PC-9 (cell line): Measurements from ENCODE around the gene PIN4. TPM values are rescaled to one million over a fixed set of nuclear protein-coding genes. Genes with fewer than 3 reads are reported as not detected.

Experiments
- BruUV-seq: library from RNA; stranded (reverse); fragments of 400-500 nt; replicated peaks from 2 replicates; lab custom pipeline; 2021; lab: Mats Ljungman, UMichigan
- CTCF ChIA-PET: fragments of 300-600 bp; sonication (Branson Sonifier 250); formaldehyde crosslinking; loops from one replicate; lab custom pipeline; 2022; ENCODE audit warnings: antibody characterized with exemption; lab: Charles Lee
- POLR2A ChIA-PET: fragments of 300-600 bp; sonication (Branson Sonifier 250); formaldehyde crosslinking; loops from one replicate; lab custom pipeline; 2022; ENCODE audit warnings: antibody characterized with exemption; ENCODE audit not compliant: unreplicated experiment; lab: Charles Lee
- DNase-seq, 2 experiments: peaks; one replicate each; pipeline versions ENCODE4 v3.0.0 to v3.0.0-alpha.2; 2015 to 2022; ENCODE audit warnings: mixed read lengths in 1 of 2
- H2AFZ ChIP-seq: fragments of 200-600 bp; sonication (generic); 2 replicates; pipeline ENCODE4 v1.8.1; 2017; ENCODE audit warnings: antibody characterized with exemption
- H3F3A ChIP-seq: fragments of 200-600 bp; sonication (generic); 2 replicates; pipeline ENCODE4 v1.8.1; 2017; ENCODE audit warnings: antibody characterized with exemption, mild to moderate bottlenecking, low read depth; ENCODE audit not compliant: insufficient read depth
- H3K27ac ChIP-seq: fragments of 200-600 bp; sonication (generic); 2 replicates; pipeline ENCODE4 v1.6.1; 2016; ENCODE audit warnings: mixed run types
- H3K27me3 ChIP-seq: fragments of 200-600 bp; sonication (generic); 2 replicates; pipeline ENCODE4 v1.6.1; 2016; ENCODE audit warnings: low read depth, mixed run types; ENCODE audit not compliant: insufficient read depth
- H3K36me3 ChIP-seq: fragments of 200-600 bp; sonication (generic); 2 replicates; pipeline ENCODE4 v1.6.1; 2016; ENCODE audit warnings: low read depth, mixed run types
- H3K4me1 ChIP-seq: fragments of 200-600 bp; sonication (generic); replicated peaks from 2 replicates; pipeline ENCODE4 v1.6.1; 2016; ENCODE audit warnings: mixed run types; ENCODE audit not compliant: insufficient read depth
- H3K4me2 ChIP-seq: fragments of 200-600 bp; sonication (generic); 2 replicates; pipeline ENCODE4 v1.6.1; 2017; ENCODE audit warnings: mixed run types
- H3K4me3 ChIP-seq: fragments of 200-600 bp; sonication (generic); 2 replicates; pipeline ENCODE4 v1.6.1; 2016; ENCODE audit warnings: mixed run types
- H3K79me2 ChIP-seq: fragments of 200-600 bp; sonication (generic); 2 replicates; pipeline ENCODE4 v1.6.1; 2017; ENCODE audit warnings: low read depth, mixed run types
- H3K9me2 ChIP-seq: fragments of 200-600 bp; sonication (generic); 2 replicates; pipeline ENCODE4 v1.8.1; 2017; ENCODE audit warnings: mild to moderate bottlenecking; ENCODE audit not compliant: insufficient read depth
- H3K9me3 ChIP-seq: fragments of 200-600 bp; sonication (generic); 2 replicates; pipeline ENCODE4 v1.8.1; 2016; ENCODE audit warnings: low read depth; ENCODE audit not compliant: insufficient read depth
- H4K20me1 ChIP-seq: fragments of 200-600 bp; sonication (generic); 2 replicates; pipeline ENCODE4 v1.8.1; 2017; ENCODE audit not compliant: insufficient read depth
- EZH2 ChIP-seq: fragments of 200-600 bp; sonication (generic); IDR thresholded peaks from 2 replicates; pipeline ENCODE4 v1.8.0; 2017; ENCODE audit warnings: antibody characterized with exemption, low read depth
- intact Hi-C: fragments of 100-400 bp; cut with micrococcal nuclease; formaldehyde crosslinking; loops from one replicate; pipeline ENCODE4 v1.10.0; 2022; ENCODE audit not compliant: unreplicated experiment
- total RNA-seq: library from RNA; stranded (reverse); gene quantifications from 2 replicates; pipeline ENCODE4 v1.2.3, GENCODE V29; 2021
- TF ChIP-seq, protein P1 (sequence below): fragments of 200-600 bp; sonication (generic); conservative IDR thresholded peaks from 2 replicates; pipeline ENCODE4 v1.6.1; 2017; ENCODE audit warnings: mixed run types, antibody characterized with exemption, mild to moderate bottlenecking, moderate library complexity

The PIN4 gene
- total RNA-seq, 1 experiment from 2014 or later: 9.7 TPM

DNA sequence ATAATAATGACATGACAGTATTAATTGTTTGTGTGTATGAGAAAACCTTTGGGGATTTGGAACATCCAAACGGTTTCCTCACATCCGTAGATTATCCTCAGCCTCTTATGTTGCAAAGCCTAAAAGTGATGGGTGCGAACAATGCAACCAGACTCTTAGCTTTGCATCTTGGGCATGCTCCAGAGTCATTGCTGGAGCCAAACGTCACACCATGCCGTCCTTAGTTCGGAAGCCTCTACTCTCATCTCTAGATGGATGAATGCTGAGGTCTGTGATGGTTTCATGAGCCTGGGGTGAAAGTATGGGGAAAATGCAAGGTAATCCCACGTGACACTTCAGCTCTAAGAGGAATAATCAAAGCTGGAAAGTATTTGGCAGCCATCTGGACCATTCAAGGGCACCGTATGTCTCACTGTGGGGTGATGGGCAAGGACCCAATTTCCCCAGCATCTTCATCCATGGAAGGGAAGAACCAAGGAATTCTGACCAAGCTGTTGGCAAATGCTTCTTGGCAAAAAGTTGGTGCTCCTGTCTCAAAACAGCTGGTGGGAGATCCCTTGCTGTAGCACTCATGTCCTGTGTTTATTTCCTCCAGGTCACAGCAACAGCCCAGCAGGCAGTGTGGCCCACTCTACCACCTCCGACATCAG is 43.6 kb upstream of the PIN4 start:
- TF ChIP-seq EZH2: no peak
- TF ChIP-seq, protein P1, sequence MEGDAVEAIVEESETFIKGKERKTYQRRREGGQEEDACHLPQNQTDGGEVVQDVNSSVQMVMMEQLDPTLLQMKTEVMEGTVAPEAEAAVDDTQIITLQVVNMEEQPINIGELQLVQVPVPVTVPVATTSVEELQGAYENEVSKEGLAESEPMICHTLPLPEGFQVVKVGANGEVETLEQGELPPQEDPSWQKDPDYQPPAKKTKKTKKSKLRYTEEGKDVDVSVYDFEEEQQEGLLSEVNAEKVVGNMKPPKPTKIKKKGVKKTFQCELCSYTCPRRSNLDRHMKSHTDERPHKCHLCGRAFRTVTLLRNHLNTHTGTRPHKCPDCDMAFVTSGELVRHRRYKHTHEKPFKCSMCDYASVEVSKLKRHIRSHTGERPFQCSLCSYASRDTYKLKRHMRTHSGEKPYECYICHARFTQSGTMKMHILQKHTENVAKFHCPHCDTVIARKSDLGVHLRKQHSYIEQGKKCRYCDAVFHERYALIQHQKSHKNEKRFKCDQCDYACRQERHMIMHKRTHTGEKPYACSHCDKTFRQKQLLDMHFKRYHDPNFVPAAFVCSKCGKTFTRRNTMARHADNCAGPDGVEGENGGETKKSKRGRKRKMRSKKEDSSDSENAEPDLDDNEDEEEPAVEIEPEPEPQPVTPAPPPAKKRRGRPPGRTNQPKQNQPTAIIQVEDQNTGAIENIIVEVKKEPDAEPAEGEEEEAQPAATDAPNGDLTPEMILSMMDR: no peak
- H3K9me3 ChIP-seq: no peaks in the 10 kb centered on the region
- no peaks in the 10 kb centered on the region for H3K79me2 ChIP-seq
- H4K20me1 ChIP-seq: no peaks in the 10 kb centered on the region
- H2AFZ ChIP-seq: no peak overlapping the region
- no peaks in the 10 kb centered on the region for H3F3A ChIP-seq
- no peak for DNase-seq
- no TSS peak for BruUV-seq
- no peaks in the 10 kb centered on the region for H3K9me2 ChIP-seq
- H3K4me3 ChIP-seq: no peak overlapping the region
- ChIA-PET POLR2A (no interaction called here), CTCF (no interaction called here)
- intact Hi-C loops: no loop called here
- H3K4me1 ChIP-seq: no peaks in the 10 kb centered on the region
- no peak overlapping the region for H3K27ac ChIP-seq
- H3K27me3 ChIP-seq: peaks cover 79% of the 10 kb centered on the region
- H3K4me2 ChIP-seq: no peak overlapping the region
- H3K36me3 ChIP-seq: no peaks in the 10 kb centered on the region

DNA sequence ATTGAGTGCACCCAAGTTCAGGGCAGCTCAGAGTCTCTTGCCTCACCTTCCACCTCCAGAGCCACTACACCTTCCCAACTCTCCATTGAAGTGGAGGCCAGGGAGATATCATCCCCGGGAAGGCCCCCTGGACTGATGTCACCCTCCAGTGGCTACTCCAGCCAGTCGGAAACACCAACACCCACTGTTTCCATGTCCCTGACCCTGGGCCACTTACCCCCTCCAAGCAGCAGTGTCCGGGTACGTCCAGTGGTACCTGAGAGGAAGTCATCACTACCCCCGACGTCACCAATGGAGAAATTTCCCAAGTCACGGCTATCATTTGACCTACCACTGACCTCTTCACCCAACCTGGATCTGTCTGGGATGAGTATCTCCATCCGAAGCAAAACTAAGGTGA is 42.0 kb upstream of the PIN4 start:
- Histone ChIP-seq H3K9me3 (no peaks in the 10 kb centered on the region), H3K79me2 (no peaks in the 10 kb centered on the region), H3K27me3 (peaks cover 75% of the 10 kb centered on the region), H2AFZ (no peak overlapping the region), H3F3A (no peaks in the 10 kb centered on the region), H3K4me1 (no peaks in the 10 kb centered on the region), H4K20me1 (no peaks in the 10 kb centered on the region), H3K27ac (no peak overlapping the region), H3K9me2 (no peaks in the 10 kb centered on the region), H3K4me2 (no peak overlapping the region), H3K4me3 (no peak overlapping the region), H3K36me3 (no peaks in the 10 kb centered on the region)
- intact Hi-C loops: no loop called here
- POLR2A ChIA-PET: no interaction called here
- CTCF ChIA-PET: no interaction called here
- no TSS peak for BruUV-seq
- no peak for DNase-seq
- no peak for TF ChIP-seq EZH2
- TF ChIP-seq, protein P1: no peak

DNA sequence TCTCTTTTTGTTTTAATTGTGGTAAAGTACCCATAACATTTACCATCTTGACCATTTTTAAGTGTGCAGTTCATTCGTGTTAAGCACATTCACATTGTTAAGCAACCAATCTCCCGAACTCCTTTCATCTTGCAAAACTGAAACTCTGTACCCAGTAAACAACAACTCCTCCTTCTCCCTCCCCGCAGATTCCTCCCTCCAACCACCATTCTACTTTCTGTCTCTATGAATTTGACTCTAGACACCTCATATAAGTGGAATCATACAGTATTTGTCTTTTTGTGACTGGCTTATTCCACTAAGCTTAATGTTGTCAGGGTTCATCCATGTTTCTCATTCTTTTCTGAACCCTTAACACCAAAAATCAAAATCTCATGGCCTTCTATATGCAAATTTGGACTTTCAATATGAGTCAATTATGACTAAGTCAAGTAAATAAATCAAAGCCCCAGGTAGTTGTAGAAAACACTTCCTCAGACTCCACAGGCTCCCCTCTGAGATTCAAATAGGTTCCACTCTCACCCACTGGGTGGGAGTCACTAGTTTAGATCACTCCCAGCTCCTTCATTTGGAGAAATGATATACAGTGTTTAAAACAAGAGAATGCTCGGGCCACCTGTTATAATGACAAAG is 40.1 kb upstream of the PIN4 start:
- no peaks in the 10 kb centered on the region for H3F3A ChIP-seq
- BruUV-seq: no TSS peak
- H3K36me3 ChIP-seq: no peaks in the 10 kb centered on the region
- H3K27ac ChIP-seq: no peak overlapping the region
- peaks cover 62% of the 10 kb centered on the region for H3K27me3 ChIP-seq
- ChIA-PET POLR2A (interaction anchor here (0.5 kb wide), 1 partner anchor 136 kb away, joined by 7 read pairs; the partner anchor contains the start of gene RPS4X), CTCF (no interaction called here)
- intact Hi-C loops: no loop called here
- H2AFZ ChIP-seq: no peak overlapping the region
- H3K4me3 ChIP-seq: no peak overlapping the region
- no peaks in the 10 kb centered on the region for H3K79me2 ChIP-seq
- H3K9me3 ChIP-seq: no peaks in the 10 kb centered on the region
- no peaks in the 10 kb centered on the region for H4K20me1 ChIP-seq
- no peak overlapping the region for H3K4me2 ChIP-seq
- DNase-seq: no peak
- H3K9me2 ChIP-seq: no peaks in the 10 kb centered on the region
- TF ChIP-seq EZH2: no peak
- TF ChIP-seq, protein P1: no peak
- H3K4me1 ChIP-seq: no peaks in the 10 kb centered on the region
